Stimulated activated naive CD4-positive, alpha-beta T cell (primary cell): ENCODE data around the gene TTC16.
"Not testable (repeated sequence)": the region's sequence is repeated elsewhere in the genome, so short reads cannot be mapped to it uniquely, and the experiment has no call there.

ENCODE experiments used
- DNase-seq, 6 experiments: peaks; one replicate each; lab custom pipeline; 2025; lab: John Stamatoyannopoulos, UW

Gene TTC16

DNA sequence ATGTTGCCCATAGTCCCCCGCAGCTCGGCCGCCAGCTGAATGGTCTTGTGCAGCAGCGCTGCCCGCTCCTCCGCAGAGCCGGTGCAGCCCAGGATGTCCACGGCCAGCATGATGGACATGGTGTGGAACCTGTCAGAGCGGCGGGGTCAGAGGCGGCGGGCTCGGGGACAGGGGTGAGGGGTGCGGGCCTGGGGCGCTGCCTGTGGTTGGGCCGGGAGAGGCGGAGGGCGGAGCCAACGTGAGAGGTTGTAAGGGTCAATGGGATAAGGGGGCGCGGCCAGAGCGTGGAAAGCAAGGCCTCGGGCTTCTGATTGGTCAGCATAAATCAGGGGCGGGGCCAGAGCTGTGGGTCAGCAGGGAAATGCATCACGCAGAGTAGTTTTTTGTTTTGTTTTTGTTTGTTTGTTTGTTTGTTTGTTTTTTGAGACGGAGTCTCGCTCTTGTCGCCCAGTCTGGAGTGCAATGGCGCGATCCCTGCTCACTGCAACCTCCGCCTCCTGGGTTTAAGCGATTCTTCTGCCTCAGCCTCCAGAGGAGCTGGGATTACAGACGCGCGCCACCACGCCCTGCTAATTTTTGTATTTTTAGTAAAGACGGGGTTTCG lies 26.1 kb downstream of the TTC16 start:
- no peak for DNase-seq

GRCh38 chr9:127742435-127743088 lies 26.7 kb downstream of the TTC16 start:
- DNase-seq: no peak

DNA sequence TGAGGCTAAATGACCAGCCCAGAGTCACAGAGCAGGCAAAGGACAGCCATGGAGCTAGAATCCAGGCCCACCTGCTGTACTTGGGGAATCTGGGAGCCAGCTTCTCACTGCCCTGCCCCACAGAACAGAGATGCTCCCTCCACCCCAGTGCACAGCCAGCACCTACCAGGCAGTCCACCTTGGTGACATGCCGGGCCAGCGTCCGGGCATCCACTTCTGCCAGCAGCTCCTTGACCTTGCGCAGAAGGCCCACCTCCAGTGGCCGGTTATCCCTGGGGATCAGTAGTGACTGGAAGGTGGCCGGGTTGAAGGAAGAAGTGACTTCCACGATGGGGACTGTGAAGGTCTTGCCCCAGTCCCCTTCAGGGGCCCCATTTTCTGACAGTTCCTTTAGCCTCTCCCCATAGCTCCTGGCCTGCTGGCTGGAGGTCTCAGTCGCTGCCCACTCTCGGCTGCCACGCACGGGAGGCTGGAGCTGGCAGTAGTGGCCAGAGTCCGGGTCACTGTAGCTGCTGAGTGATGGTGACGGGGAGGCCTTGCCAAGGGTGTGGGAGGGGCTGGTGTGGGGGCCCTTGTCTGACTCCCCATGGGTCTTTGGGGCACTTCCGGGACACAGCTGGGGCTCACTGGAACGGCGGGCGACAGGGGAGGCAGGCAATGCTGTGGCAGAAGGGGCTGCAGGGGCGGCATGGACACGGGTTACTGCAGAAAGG lies 28.7 kb downstream of the TTC16 start:
- no peak for DNase-seq

GRCh38 chr9:127746959-127747569 lies 31.2 kb downstream of the TTC16 start:
- DNase-seq: peak in 5 of 6 experiments; percentile 12 to 61 (median 19)

GRCh38 chr9:127749090-127749787 lies 33.4 kb downstream of the TTC16 start:
- no peak for DNase-seq

DNA sequence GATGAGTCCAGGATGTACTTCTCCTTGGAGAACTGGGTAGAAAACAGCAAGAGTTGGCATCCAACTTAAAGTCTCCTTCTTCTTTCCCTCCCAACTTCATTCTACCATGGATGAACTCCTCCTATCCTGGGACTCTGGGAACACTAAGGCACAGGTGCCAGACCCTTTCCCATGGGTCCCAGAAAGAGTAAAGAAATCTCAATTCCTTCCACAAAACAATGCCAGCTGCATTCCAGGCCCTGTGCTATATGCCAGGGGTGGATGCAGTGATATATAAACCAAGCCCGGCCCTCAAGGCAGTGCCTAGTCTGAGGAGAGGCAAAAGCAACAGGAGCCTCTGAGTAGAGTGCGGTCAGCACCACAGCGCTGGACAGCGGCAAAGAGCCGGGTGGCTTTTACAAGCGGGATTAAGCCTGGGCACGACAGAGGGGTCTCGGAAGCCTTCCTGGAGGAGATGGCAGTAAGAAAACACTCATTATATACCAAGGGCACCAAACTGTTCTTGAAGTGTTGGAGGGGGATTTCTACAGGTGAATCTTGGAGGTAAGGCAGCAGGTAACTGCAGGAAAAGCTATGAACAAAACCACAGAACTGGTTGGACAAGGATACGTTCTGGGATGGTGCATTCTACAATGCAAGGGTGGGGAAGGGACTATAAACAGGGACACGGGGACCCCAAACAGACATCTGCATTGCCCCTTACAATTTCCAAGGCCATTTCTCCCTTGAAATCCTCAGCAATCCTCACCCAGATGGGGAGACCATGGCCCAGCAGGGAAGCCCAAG lies 35.6 kb downstream of the TTC16 start:
- no peak for DNase-seq

DNA sequence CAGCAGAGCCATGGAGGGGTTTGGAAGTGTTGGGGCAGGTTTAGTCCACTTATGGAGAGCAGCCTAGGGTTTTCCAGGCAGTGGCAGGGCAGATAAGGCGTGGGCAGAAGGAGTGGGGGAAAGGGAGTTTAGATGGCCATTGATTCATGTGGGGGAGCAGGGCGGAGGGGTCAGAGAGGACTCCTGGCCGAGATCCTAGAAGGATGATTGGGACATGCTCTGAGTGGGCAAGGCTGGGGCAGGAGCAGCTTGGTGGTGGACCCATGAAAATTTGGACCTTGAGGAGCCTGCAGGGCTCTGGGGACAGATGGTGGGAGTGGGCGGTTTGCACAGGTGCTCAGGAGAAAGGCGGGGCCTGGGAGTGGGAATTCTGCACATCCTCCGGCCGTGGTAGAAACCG lies 37.3 kb downstream of the TTC16 start:
- DNase-seq: no peak

DNA sequence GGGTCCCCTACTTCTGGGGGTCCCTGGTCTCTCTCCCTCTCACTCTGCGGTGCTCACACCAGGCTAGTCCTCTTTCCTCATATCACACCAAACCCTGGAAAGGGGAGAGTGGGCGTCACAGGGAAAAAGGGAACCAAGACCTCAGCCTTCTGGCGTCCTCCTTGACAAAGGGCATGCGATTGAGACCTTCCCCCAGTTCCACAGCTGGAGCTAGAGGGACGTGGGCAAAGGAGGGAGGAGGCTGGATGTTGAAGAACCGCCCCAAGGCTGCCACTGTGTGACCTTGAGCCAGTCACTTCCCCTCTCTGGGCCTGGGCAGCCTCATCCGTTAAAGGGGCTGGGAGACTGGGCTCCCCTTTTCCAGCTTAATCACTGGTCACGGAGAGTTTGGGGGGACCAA lies 37.7 kb downstream of the TTC16 start:
- no peak for DNase-seq

DNA sequence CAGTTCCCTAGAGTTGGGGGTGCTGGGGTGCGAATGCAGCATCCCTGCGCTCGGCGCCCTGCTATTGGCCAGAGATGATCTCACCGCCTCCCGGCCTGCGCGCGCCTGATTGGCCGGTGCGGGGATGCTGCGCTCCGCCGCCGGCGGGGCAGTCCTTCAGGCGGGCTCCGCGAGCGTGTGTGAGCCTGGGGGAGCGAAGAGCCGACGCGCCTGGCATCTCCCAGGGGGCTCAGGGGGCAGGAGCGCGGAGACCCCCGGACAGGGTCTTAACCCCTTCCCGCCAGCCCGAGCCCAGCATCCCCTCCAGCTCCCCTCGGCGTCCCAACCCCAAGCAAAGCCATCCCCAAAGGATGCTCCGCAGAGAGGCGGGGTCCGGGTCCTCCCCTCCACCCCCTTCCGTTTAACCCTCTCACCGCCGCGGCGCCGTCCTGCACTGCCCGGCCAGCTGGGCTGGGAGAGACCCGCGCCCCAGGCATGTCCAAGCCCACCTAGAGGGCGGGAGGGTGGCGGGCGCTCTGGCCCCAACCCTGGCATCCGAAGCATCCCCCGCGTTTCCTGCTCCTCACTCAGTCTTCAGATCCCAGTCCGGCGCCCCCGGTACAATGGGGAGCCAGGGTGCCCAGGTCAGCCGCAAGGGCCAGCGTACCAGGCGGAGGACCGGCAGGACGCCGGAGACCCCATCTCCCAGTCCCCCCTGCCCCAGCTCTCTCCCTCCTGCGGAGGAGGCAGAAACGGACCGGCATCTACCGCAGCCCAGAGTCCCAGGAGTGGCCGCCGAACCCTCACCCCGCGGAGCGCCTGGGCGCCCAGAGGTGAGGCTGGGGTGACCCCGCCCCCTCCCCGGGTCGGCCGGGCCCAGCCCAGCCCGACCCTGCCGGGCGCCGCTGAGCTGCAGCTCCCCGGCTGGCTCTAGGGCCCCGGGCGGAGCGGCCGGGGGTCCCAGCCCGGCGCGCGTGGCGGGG lies 38.5 kb downstream of the TTC16 start:
- DNase-seq: no peak

- DNase-seq: no peak
These were observed 39.5 kb downstream of the TTC16 start for GRCh38 chr9:127755061-127756060.

DNA sequence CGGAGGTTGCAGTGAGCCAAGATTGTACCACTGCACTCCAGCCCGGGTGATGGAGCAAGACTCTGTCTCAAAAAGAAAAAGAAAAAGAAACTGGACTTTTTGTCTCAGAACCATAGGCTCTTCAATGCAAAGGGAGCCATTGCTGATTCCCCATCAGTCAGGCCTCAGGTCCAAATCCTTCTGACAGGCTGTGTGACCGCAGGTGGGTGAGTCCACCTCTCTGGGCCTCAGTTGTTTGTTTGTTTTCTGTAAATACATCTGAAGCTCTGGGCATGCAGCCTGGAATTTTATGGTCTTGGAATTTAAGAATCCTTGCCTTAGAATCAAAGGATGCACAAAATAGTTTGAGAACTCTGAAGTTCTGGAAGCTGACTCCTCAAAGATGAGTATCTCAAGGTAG lies 40.4 kb downstream of the TTC16 start:
- DNase-seq: no peak

- not testable (repeated sequence) for DNase-seq
These were observed 40.9 kb downstream of the TTC16 start for GRCh38 chr9:127756776-127757175.

DNA sequence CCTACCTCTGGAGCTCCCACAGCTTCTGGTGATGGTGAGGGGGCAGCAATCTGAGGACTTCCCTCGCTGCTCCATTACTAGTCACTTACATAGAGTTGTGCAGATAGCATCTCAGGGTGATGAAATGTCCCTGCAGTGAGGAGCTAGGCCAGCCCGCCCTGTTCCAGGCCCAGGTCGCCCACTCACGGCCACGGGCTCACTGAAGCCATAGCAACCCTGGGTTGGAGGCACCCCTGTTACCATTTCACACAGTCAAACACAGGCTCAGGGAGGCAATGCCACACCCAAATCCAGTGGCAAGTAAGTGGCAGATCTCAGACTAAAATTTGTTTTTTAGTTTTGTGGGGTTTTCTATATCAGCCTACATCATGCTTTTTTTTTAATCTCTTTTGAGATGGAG lies 43.0 kb downstream of the TTC16 start:
- no peak for DNase-seq

- DNase-seq: no peak
These were observed 45.2 kb downstream of the TTC16 start for GRCh38 chr9:127761061-127761460.

DNA sequence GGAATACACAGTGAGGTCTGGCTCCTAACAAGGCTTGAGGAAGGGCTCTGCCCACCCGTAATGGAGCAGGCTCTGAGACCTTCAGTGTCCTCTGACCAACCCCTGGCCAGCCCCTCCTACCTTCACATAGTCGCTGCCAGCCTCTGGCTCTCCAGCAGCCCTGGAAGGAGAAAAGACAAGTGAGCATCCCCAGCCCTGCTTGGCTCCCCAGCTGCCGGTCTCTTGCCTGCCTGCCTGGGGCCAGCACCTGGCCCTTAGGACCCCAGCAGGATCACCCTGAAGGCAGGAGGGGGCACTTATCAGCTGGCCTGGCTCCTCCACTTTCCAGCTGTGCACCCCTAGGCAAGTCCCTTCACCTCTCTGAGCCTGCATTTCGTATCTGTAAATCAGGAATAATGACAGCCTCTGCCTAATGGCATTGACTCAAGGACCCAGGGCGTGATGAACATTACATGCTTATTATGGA lies 45.6 kb downstream of the TTC16 start:
- DNase-seq: no peak

DNA sequence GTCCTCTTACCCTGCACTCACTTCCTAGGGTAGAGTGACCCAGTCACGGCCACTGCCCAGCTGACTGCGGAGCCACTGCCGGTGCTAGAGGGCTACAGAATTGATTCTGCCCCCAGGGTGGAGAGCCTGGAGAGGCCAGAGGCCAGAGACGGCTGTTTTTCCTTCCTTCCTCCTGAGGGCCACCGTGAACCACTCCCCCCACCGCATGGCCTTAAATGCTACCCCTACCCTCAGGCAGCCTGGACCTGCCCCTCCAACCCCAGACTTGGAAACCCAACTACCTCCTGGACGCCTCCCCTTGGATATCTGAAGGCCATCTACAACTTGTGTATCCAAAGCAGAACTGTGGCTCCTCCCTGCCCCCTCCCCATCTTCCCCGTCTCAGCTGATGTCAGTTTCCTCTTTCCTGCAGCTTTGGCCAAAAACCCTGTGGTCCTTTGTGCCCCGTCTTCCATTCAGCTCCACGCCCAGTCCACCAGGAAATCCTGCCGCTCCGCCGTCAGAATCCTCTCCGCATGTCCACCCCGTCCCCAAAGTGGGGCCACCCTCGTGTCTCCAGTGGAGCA lies 46.3 kb downstream of the TTC16 start:
- DNase-seq: no peak

DNA sequence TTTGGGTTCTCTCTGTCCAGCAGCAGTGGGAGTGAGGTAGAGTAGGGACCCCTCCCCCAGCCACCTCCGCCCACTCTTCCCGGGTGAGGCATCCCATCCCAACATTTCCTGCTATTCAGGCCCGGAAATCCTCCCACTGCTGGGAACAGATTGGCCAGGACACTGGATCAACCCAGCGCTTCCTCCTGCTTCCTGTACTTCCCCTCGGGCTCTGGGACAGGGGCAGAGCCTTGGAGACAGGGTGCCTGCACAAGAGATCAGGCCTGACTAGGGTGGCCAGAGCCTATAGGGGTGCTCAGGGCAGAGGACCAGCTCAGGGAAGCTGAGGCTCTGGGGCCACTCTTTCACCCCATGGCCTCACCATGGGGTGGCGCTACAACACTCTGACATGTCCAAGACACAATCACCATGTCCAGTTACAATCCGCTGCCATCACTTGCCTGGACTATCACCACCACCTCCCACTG lies 48.1 kb downstream of the TTC16 start:
- DNase-seq: no peak

DNA sequence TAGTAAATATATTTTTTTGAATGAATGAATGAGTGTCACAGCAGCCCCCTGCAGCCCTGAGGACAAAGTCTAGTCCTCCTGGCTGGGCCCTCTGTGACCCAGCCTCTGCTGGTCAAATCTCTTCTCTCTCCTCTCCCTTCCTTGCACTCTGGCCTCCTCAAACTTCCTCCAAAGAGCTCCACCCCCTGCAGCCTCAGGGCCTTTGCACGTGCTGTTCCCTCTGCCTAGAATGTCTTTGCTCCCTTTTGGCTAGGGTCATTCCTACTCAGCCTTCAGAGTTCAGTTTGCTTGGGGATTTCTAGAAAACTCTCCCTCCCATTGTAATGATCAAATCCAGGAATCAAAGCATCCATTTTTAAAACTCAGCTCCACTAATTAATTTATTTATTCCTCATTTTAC lies 49.5 kb downstream of the TTC16 start:
- DNase-seq: no peak

- no peak for DNase-seq
These were observed 51.5 kb downstream of the TTC16 start for GRCh38 chr9:127767410-127767809.
